ENCODE data around the gene WNT5A.

WNT5A gene

DNA sequence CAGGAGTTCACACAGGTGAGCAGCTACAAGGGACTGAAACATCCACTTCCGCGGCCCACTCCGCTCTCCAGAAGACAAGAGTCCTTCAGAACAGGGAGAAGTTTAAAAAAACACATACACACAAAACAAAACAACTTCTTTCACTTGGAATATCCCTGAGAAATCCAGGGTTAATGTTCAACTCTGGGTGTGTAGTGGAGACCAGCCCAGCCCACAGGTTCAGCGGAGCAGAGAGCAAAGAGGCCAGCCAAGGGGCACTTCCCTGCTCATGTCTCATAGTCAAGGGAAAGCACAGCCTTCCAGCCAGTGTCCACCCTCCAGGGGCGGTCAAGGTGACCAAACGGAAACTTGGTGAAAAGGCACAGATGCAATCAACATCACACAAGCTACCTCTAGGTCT lies 41.6 kb downstream of the WNT5A start:
- DNase-seq = no peak

DNA sequence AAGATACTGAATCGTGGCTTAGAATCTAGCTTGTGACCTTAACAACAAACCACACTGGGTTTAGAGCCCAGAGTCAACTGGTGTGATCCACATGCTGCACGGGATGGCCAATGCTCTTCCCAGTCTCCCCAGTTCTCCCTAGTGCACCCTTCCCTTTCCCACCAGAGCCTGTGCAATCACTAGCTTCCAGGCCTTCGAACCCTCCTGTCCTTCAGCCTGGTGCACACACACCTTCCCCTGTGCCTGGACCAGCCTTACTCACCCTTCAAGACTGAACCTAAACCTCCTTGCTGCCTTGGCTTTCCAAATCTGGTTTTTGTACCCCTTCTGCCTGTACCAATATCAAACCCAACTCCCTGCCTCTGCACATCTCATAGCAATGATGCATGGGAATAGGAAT lies 43.8 kb downstream of the WNT5A start:
- no peak for DNase-seq

DNA sequence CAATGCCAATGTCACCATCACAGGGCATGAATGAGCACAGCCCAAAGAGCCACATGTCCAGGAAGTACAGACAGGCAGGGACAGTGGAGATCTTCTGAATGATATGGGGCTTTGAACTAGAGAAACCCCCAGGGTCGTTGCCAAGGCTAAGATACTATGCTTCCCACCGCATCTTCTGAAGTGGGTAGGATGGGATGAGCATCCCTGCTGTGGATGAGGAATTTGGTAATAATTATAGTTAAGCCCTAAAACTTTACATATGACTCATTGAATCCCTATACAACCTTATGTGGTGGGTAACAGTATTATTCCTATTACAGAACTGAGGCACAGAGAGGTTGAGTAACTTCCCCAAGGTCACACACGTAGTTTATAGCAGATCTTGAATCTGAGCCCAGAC lies 44.2 kb downstream of the WNT5A start:
- peak; percentile 30 for DNase-seq

DNA sequence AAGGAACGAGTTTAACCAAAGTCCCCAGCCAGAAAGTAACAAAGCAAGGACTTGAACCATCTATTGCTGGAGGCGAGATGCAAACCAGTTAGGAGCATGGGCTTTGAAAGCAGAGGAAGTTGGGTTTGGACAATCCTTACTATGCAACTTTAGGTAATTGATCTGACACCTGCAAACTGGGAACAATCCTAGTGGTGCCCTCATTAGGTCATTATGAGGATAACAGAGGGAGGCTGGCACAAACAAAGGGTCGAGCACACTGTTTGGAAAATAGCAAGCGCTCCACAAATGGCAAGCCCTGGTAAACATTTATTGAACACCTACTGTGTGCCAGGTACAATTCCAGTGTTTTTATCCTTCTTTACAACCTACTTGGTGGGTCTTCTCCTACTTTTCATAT lies 45.6 kb downstream of the WNT5A start:
- DNase-seq = no peak

DNA sequence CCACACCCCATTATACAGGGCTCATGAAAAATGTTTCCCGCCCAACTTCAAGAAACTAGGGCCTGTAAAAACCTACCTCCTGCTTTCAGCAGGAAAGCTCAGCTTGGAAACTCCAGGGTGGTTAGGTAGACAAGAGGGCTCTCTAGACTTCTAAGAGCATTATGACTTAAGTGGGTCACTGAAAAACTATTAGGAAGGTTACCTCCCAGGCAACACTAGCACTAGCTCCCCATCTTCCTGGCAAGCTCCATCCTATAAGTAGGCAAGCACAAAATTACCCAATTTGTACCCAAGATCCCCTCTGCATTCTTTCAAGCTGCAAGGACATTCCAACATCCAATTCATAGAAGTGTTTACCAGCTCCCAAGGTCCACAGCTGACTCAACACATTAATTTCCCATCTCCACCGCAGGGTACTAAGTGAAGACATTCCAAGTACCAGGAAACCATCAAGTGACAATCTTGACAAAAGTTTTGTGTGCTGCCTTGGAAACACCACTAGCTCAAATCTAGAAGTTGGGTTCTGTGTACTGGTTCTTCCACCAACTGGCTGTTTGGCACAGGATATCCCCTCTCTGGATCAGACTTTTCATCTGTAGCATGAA lies 46.9 kb downstream of the WNT5A start:
- DNase-seq = peak; percentile 56

DNA sequence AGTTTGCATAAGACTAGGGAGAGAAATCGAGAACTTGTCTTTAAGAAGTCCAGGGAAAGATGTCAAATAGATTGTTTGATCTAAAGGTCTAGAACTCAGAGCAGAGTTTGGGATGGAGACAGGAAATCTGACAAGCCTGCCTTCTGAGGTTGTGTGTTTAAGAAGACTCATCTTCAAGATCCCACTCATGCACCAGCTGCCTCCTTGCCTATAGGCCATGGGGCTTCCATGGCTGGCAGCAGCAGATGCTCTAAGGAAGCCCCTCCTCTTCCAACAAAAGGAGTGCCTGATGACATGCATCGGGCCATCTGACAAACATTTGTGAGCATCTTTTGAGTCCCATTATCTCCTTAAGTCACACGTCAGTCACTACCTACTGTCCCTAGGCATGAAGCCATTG lies 47.4 kb downstream of the WNT5A start:
- no peak for DNase-seq

DNA sequence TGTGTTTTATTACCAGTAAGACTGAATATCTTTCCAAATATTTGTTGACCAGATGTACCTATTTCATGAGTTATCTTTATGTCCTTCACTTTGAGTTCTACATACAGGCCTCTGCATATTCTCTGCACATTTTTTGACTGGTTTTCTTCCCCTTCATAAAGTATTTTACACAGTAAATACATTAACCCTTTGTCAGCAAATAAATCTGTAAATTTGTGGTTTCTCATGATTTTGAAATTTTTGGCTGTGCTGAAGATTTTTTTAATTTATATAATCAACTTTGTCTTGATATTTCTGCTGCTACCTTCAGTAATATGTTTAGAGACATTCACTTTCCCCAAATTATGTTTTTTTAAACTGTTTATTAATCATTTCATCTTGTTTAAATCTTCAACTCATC lies 50.5 kb downstream of the WNT5A start:
- DNase-seq = no peak

DNA sequence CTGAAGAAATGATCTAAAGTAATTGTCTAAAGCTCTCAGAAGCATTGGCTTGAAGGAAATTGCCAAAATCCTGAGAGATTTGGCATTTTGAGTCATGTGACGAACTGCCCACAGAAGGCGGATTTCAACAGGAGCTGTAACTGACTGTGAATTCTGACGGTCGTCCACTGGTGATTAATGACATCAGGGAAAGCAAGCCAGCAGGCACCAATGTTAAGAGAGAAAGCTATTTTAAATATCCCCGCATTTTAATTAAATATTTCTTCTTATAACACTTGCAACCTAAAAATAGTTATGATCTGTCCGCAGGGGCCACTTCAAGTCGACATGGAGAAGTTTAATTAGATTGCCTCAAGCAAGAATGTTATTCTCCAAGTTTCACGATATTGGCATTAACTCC lies 51.6 kb downstream of the WNT5A start:
- no peak for DNase-seq

DNA sequence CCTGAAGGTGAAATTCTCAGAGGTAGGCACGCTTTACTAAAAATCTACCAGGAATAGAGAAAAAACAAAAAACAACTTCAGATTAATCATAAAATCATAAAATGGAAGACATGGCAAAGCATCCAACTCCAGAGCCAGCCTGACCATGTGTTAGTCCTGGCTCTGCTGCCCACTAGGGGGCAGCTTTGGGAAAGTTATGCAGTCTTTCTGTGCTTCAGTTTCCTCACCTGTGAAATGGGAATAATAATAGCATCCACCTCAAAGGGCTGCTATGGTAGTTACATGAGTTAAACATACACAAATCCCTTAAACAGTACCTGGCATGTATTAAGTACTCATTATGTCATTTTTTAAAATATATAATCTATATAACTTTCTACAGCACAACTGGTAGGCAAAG lies 52.3 kb downstream of the WNT5A start:
- DNase-seq = peak; percentile 36

DNA sequence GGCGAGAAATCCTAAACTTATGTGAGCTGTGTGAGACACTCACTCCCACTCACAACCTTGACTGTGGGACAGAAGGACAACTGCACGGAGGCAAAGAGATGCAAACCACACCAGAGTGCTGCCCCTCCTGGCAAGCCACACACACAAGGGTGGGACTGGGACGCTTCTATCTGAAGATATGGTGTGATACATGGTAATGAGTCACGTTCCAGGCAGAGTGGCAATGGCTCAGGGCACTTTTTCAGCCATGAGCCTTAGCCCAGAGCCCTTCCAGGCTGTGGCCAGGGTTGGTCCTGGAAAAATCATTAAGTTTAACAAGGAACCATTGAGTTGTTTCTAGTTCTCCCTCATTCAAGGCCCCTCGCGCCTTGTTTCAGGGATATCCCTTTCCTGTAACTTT lies 56.1 kb downstream of the WNT5A start:
- no peak for DNase-seq

DNA sequence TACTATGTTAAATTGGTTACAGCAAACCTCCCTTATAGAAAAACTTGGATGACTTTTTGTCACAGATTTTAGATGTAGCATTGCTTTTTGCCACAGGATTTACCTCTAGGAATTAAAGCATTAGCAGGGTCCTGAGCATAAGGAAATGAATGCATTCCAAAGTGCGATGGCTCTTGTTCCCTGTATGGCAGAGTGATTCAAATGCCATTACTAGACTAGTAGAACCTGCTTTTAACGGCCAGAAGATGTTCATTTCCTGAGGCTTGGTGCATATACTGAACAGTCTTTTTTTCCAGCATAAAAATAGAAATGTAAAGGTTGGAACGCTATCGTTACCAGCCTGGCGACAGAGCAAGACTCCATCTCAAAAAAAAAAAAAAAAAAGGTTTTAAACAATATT lies 59.4 kb downstream of the WNT5A start:
- no peak for DNase-seq

DNA sequence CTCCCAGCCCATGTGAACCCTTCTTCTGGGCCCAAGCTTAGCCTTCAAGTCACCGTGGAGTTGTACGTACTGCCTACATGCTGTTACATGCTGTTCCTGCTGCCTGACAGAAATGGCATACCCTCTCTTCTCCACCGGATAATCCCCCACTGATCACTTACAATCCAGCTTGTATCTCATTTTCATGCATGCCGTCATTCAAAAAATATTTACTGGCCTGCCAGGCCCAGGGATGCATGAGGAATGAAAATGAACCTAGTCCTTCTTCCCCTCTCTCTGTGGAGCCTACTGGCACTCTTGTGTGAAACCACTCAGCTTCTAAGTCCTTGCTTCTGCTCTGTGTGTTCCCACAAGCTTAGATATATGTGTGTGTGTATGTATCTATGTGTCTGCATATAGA lies 60.6 kb downstream of the WNT5A start:
- peak; percentile 51 for DNase-seq

DNA sequence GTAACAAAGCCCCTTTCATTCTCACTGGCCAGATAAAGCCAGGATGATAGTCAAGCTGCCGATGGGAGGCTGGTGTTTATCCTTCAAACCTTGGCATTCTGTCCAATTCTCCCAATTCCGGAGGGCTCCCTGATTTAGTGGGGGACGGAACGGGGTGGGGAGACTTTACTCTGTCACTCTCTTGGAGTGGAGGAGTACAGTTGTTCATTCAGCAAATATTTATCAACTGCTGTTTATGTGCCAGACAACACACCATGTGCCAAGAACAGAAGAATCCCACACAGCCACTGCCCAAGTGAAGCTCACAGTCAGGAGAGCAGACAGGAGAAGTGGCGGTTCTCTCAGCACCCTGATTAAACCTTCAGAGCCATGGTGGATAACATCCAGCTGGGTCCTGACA lies 63.3 kb downstream of the WNT5A start:
- no peak for DNase-seq

DNA sequence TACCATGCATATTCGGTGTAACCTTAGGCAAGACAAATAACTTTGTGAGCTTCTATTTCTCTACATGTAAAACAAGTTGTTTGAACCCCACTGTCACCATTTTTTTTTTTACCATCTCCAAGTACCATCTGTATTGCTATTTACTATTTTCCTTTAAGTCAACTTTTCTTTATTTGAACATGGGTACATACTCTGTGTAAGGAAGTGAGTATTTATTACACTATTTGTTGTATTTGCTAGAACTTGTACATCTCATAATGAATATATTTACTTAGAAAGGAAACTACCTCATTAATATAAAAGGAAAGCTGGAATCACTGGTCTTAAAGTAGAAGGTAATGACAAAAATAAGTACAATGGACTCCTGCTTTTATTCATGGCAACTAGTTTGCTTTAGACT lies 69.9 kb downstream of the WNT5A start:
- DNase-seq = no peak

DNA sequence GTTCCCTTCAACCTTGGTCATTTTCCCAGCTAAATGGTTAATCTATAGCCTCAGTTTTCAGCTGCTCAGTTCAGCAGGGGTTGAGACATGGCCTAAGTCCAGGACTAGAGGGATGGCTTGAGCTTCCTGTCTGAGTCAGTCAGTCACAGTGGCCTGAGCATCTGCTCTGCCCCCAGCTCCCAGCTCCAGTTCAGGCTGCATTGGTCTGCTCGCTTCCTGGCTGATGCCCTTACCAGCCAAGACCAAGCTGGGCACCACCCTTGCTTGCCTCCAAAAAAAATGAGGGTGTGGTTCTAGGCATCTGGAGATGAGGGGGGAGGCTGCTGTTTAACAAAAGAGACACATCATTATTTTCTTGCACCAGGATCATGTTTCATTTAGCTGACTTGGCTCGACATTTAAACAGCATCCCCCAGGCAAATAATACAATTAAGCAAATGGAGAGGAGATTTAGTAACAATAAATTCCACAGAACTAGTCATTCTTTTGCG lies 70.7 kb downstream of the WNT5A start:
- peak; percentile 89 for DNase-seq
